ENCODE results near the gene ZDHHC17.
"Not testable (repeated sequence)": the region's sequence is repeated elsewhere in the genome, so short reads cannot be mapped to it uniquely, and the experiment has no call there.

The ZDHHC17 gene

GRCh38 chr12:76766161-76766560 is 2.2 kb downstream of the ZDHHC17 start:
- no peak for FAIRE-seq

GRCh38 chr12:76768576-76768975 is 4.7 kb downstream of the ZDHHC17 start:
- no peak for FAIRE-seq

- no peak for FAIRE-seq
Observed at GRCh38 chr12:76777765-76778216, 13.9 kb downstream of the ZDHHC17 start.

GRCh38 chr12:76778364-76778763 is 14.4 kb downstream of the ZDHHC17 start:
- no peak for FAIRE-seq

GRCh38 chr12:76779310-76779709 is 15.4 kb downstream of the ZDHHC17 start:
- FAIRE-seq, result not testable (repeated sequence)

GRCh38 chr12:76781321-76781720 is 17.4 kb downstream of the ZDHHC17 start:
- no peak for FAIRE-seq

GRCh38 chr12:76782526-76782925 is 18.6 kb downstream of the ZDHHC17 start:
- FAIRE-seq, result no peak

GRCh38 chr12:76784600-76785051 is 20.7 kb downstream of the ZDHHC17 start:
- no peak for FAIRE-seq

- FAIRE-seq, result no peak
Observed at GRCh38 chr12:76785407-76785806, 21.5 kb downstream of the ZDHHC17 start.

- no peak for FAIRE-seq
Observed at GRCh38 chr12:76786986-76787385, 23.1 kb downstream of the ZDHHC17 start.

GRCh38 chr12:76787689-76788088 is 23.8 kb downstream of the ZDHHC17 start:
- no peak for FAIRE-seq

- no peak for FAIRE-seq
Observed at GRCh38 chr12:76789335-76790050, 25.6 kb downstream of the ZDHHC17 start.

- FAIRE-seq, result peak; percentile 97
Observed at GRCh38 chr12:76790564-76791552, 26.9 kb downstream of the ZDHHC17 start.

GRCh38 chr12:76792828-76793227 is 28.9 kb downstream of the ZDHHC17 start:
- FAIRE-seq, result no peak

- FAIRE-seq, result no peak
Observed at GRCh38 chr12:76798864-76799263, 34.9 kb downstream of the ZDHHC17 start.

GRCh38 chr12:76799362-76799761 is 35.4 kb downstream of the ZDHHC17 start:
- FAIRE-seq, result no peak

GRCh38 chr12:76802060-76802459 is 38.1 kb downstream of the ZDHHC17 start:
- no peak for FAIRE-seq

- no peak for FAIRE-seq
Observed at GRCh38 chr12:76804435-76804976, 40.6 kb downstream of the ZDHHC17 start.

- no peak for FAIRE-seq
Observed at GRCh38 chr12:76810671-76811419, 46.9 kb downstream of the ZDHHC17 start.

GRCh38 chr12:76811976-76812375 is 48.1 kb downstream of the ZDHHC17 start:
- FAIRE-seq, result no peak

- FAIRE-seq, result no peak
Observed at GRCh38 chr12:76813265-76813664, 49.4 kb downstream of the ZDHHC17 start.

GRCh38 chr12:76813972-76814371 is 50.1 kb downstream of the ZDHHC17 start:
- FAIRE-seq, result no peak

All from endometrium (tissue), 2 donors.